HEK293 (cell line): ENCODE results near the gene LAMB2.
A peak's percentile ranks its signal among the peaks of the same experiment; 100 is the strongest.

ENCODE experiments used
- CTCF ChIA-PET: fragments of 350-600 bp; formaldehyde crosslinking; extraction: SDS; loops from one replicate; lab custom pipeline; 2021; ENCODE audit warnings: antibody characterized with exemption; lab: Yijun Ruan, JAX
- POLR2A ChIA-PET: fragments of 300-600 bp; formaldehyde crosslinking; extraction: SDS; loops from one replicate; lab custom pipeline; 2020; ENCODE audit warnings: antibody characterized with exemption, inconsistent platforms; lab: Yijun Ruan, JAX
- H3K27ac ChIP-seq: fragments of 200-500 bp; sonication (Bioruptor generic); 2 replicates; pipeline ENCODE4 v1.5.1; 2014; ENCODE audit warnings: low read depth, low read length, control low read depth, inconsistent platforms; ENCODE audit errors: extremely low read depth
- H3K36me3 ChIP-seq, 2 experiments: fragments of 200-500 bp in 1 of 2; sonication (Bioruptor generic) in 1 of 2; 1 replicate in 1 of 2; 2 replicates in 1 of 2; pipeline ENCODE4 v1.5.1; 2014 to 2017; ENCODE audit warnings: inconsistent platforms in 2 of 2, low read length in 2 of 2; ENCODE audit not compliant: control insufficient read depth in 2 of 2, insufficient read depth in 1 of 2
- H3K4me1 ChIP-seq: fragments of 200-500 bp; sonication (Bioruptor generic); 2 replicates; pipeline ENCODE4 v1.5.1; 2014; ENCODE audit warnings: mild to moderate bottlenecking, low read length, inconsistent platforms; ENCODE audit not compliant: control insufficient read depth, insufficient read depth
- H3K4me3 ChIP-seq: 2 replicates; pipeline ENCODE4 v1.5.1; 2011; ENCODE audit warnings: low read depth, mild to moderate bottlenecking, control low read depth, low read length, moderate library complexity
- H3K9me3 ChIP-seq: fragments of 200-500 bp; sonication (Bioruptor generic); 2 replicates; pipeline ENCODE4 v1.5.1; 2014; ENCODE audit warnings: low read depth, low read length, inconsistent platforms; ENCODE audit not compliant: control insufficient read depth, insufficient read depth
- ATF2 ChIP-seq: fragments of 450-650 bp; formaldehyde crosslinking; IDR thresholded peaks from 2 replicates; pipeline ENCODE4 v1.5.1; 2016; ENCODE audit warnings: missing biosample characterization, missing genetic modification characterization, low read depth
- CTCF ChIP-seq: fragments of 450-650 bp; formaldehyde crosslinking; IDR thresholded peaks from 2 replicates; pipeline ENCODE4 v1.5.1; 2016; ENCODE audit warnings: missing biosample characterization, missing genetic modification characterization
- GLIS2 ChIP-seq: fragments of 450-650 bp; formaldehyde crosslinking; IDR thresholded peaks from 2 replicates; pipeline ENCODE4 v1.5.1; 2016; ENCODE audit warnings: missing biosample characterization, missing genetic modification characterization
- HOXA7 ChIP-seq: sonication (generic); formaldehyde crosslinking; IDR thresholded peaks from 2 replicates; pipeline ENCODE4 v1.8.1; 2022; ENCODE audit warnings: missing genetic modification reagents, borderline replicate concordance
- HOXC10 ChIP-seq: sonication (generic); formaldehyde crosslinking; IDR thresholded peaks from 2 replicates; pipeline ENCODE4 v1.8.1; 2023; ENCODE audit warnings: mild to moderate bottlenecking, missing genetic modification reagents
- KLF7 ChIP-seq: fragments of 450-650 bp; formaldehyde crosslinking; IDR thresholded peaks from 2 replicates; pipeline ENCODE4 v1.5.1; 2016; ENCODE audit warnings: missing biosample characterization, missing genetic modification characterization, borderline replicate concordance
- REST ChIP-seq: fragments of 450-650 bp; formaldehyde crosslinking; IDR thresholded peaks from 2 replicates; pipeline ENCODE4 v1.5.1; 2016; ENCODE audit warnings: missing biosample characterization, missing genetic modification characterization
- SALL2 ChIP-seq: fragments of 450-650 bp; formaldehyde crosslinking; IDR thresholded peaks from 2 replicates; pipeline ENCODE4 v1.5.0; 2017; ENCODE audit warnings: missing biosample characterization, mild to moderate bottlenecking, missing genetic modification characterization, borderline replicate concordance
- SP7 ChIP-seq: fragments of 450-650 bp; formaldehyde crosslinking; IDR thresholded peaks from 2 replicates; pipeline ENCODE4 v1.5.1; 2016; ENCODE audit warnings: missing biosample characterization, missing genetic modification characterization
- ZBTB44 ChIP-seq: fragments of 450-650 bp; IDR thresholded peaks from 2 replicates; pipeline ENCODE4 v1.5.1; 2018; ENCODE audit warnings: missing biosample characterization, mild to moderate bottlenecking, missing genetic modification characterization
- ZBTB7A ChIP-seq: fragments of 450-650 bp; formaldehyde crosslinking; IDR thresholded peaks from 2 replicates; pipeline ENCODE4 v1.5.1; 2016; ENCODE audit warnings: low read depth, missing biosample characterization, missing genetic modification characterization
- ZNF114 ChIP-seq: fragments of 450-650 bp; formaldehyde crosslinking; IDR thresholded peaks from 2 replicates; pipeline ENCODE4 v1.5.0; 2017; ENCODE audit warnings: missing biosample characterization, missing genetic modification characterization
- ZNF324 ChIP-seq: fragments of 450-650 bp; formaldehyde crosslinking; IDR thresholded peaks from 2 replicates; pipeline ENCODE4 v1.5.1; 2016; ENCODE audit warnings: missing biosample characterization, missing genetic modification characterization
- ZNF354C ChIP-seq: fragments of 450-650 bp; formaldehyde crosslinking; IDR thresholded peaks from 2 replicates; pipeline ENCODE4 v1.5.1; 2016; ENCODE audit warnings: missing biosample characterization, missing genetic modification characterization, low read depth, borderline replicate concordance
- ZNF423 ChIP-seq: fragments of 450-650 bp; formaldehyde crosslinking; IDR thresholded peaks from 2 replicates; pipeline ENCODE4 v1.5.1; 2016; ENCODE audit warnings: missing biosample characterization, missing genetic modification characterization
- ZNF473 ChIP-seq: fragments of 450-650 bp; formaldehyde crosslinking; IDR thresholded peaks from 2 replicates; pipeline ENCODE4 v1.5.1; 2017; ENCODE audit warnings: missing biosample characterization, missing genetic modification characterization
- ZNF488 ChIP-seq: fragments of 450-650 bp; formaldehyde crosslinking; IDR thresholded peaks from 2 replicates; pipeline ENCODE4 v1.5.1; 2016; ENCODE audit warnings: missing biosample characterization, missing genetic modification characterization
- ZNF549 ChIP-seq: fragments of 450-650 bp; IDR thresholded peaks from 2 replicates; pipeline ENCODE4 v1.5.1; 2018; ENCODE audit warnings: missing biosample characterization, missing genetic modification characterization, mild to moderate bottlenecking, inconsistent platforms, moderate library complexity
- ZNF558 ChIP-seq: fragments of 450-650 bp; formaldehyde crosslinking; IDR thresholded peaks from 2 replicates; pipeline ENCODE4 v1.5.1; 2016; ENCODE audit warnings: missing biosample characterization, missing genetic modification characterization
- ZSCAN16 ChIP-seq: fragments of 450-650 bp; formaldehyde crosslinking; IDR thresholded peaks from 2 replicates; pipeline ENCODE4 v1.5.1; 2016; ENCODE audit warnings: missing biosample characterization, missing genetic modification characterization

LAMB2 gene

GRCh38 chr3:49177073-49177472, 44.2 kb upstream of the LAMB2 start:
- Histone ChIP-seq H3K9me3 (no peaks in the 10 kb centered on the region), H3K27ac (no peak overlapping the region), H3K4me3 (no peak overlapping the region), H3K36me3 (peaks cover 0 to 31% of the 10 kb centered on the region in 2 experiments; a peak in 1 of 3 replicates), H3K4me1 (peaks cover 7% of the 10 kb centered on the region)
- TF ChIP-seq KLF7 (tag by site-specific recombination) = no peak
- TF ChIP-seq ATF2 = no peak
- no peak for TF ChIP-seq CTCF (tag by site-specific recombination)
- CTCF ChIA-PET = no interaction called here
- POLR2A ChIA-PET = no interaction called here

GRCh38 chr3:49175530-49175929, 42.7 kb upstream of the LAMB2 start:
- TF ChIP-seq ZSCAN16 (tag by site-specific recombination) = no peak
- TF ChIP-seq REST (tag by site-specific recombination) = peak; percentile 56; the same call in 1 of the 2 replicates
- Histone ChIP-seq H3K27ac (no peak overlapping the region), H3K9me3 (no peaks in the 10 kb centered on the region), H3K36me3 (peaks cover 0 to 31% of the 10 kb centered on the region in 2 experiments; a peak in 1 of 3 replicates), H3K4me3 (no peak overlapping the region), H3K4me1 (peaks cover 7% of the 10 kb centered on the region)
- ChIA-PET CTCF (no interaction called here), POLR2A (no interaction called here)

GRCh38 chr3:49174397-49174985, 41.6 kb upstream of the LAMB2 start:
- no peaks in the 10 kb centered on the region for H3K9me3 ChIP-seq
- POLR2A ChIA-PET = no interaction called here
- TF ChIP-seq ZNF558 (no peak), ZNF488 (tag by site-specific recombination) (no peak), ZNF354C (no peak), ZBTB7A (no peak), ZBTB44 (tag by site-specific recombination) (no peak), HOXC10 (CRISPR knock-in tag) (no peak), GLIS2 (tag by site-specific recombination) (no peak), ZNF549 (tag by site-specific recombination) (no peak), SALL2 (tag by site-specific recombination) (no peak), ZNF324 (tag by site-specific recombination) (no peak), HOXA7 (CRISPR knock-in tag) (no peak), ZNF114 (tag by site-specific recombination) (no peak), ZNF423 (tag by site-specific recombination) (no peak), SP7 (tag by site-specific recombination) (no peak), ZNF473 (tag by site-specific recombination) (no peak)
- TF ChIP-seq, all 188 proteins: peak for 0
- CTCF ChIA-PET = interaction anchor here (0.6 kb wide), 1 partner anchor 79 kb away, joined by 4 read pairs; no protein-coding TSS in a partner anchor
- Histone ChIP-seq H3K4me3 (no peak overlapping the region), H3K27ac (no peak overlapping the region), H3K36me3 (peaks cover 0 to 31% of the 10 kb centered on the region in 2 experiments; a peak in 1 of 3 replicates), H3K4me1 (peaks cover 7% of the 10 kb centered on the region)
